Esophagus muscularis mucosa (tissue), 3 donors: ENCODE data around the gene C16orf74.

Experiments
- POLR2A ChIP-seq: fragments of 450-650 bp; IDR thresholded peaks from one replicate; pipeline ENCODE4 v1.6.1; 2017; ENCODE audit warnings: antibody characterized with exemption, moderate library complexity, mild to moderate bottlenecking, low read depth
- TF ChIP-seq, protein P1 (sequence below), 3 experiments: fragments of 200-600 bp in 2 of 3; fragments of 450-650 bp in 1 of 3; sonication (generic) in 2 of 3; IDR thresholded peaks; one replicate each; pipeline ENCODE4 v1.5.1; 2017 to 2019; ENCODE audit warnings: antibody characterized with exemption in 3 of 3, mild to moderate bottlenecking in 2 of 3, moderate library complexity in 1 of 3

DNA sequence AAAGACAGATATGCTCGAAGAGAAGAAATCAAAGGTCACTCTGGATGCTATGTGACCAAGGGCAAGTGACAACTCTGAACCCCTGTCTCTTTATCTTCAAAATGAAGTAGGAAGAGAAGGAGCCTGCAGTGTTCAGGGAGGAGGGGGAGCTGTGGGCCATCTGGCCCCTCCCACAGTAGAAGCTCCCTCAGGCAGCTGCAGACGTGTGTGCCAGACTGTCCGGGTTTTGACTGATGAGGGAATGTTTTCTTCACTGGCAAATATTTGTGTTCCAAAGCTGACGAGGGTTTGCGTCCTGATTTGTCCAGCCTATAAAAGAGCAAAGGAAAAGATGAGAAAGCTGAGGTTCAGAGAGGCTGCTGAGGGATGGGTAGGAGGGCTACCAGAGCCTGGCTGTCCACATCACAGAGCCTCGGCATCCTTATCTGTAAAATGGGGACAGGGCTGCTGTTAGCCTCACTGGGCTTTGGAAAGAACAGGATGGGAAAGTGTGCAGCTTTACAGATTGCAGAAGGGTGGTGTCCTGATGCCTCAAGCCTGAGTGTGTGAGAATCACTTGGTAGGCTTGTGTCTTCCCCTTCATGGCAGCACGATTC lies 60.3 kb downstream of the C16orf74 start:
- TF ChIP-seq, protein P1, sequence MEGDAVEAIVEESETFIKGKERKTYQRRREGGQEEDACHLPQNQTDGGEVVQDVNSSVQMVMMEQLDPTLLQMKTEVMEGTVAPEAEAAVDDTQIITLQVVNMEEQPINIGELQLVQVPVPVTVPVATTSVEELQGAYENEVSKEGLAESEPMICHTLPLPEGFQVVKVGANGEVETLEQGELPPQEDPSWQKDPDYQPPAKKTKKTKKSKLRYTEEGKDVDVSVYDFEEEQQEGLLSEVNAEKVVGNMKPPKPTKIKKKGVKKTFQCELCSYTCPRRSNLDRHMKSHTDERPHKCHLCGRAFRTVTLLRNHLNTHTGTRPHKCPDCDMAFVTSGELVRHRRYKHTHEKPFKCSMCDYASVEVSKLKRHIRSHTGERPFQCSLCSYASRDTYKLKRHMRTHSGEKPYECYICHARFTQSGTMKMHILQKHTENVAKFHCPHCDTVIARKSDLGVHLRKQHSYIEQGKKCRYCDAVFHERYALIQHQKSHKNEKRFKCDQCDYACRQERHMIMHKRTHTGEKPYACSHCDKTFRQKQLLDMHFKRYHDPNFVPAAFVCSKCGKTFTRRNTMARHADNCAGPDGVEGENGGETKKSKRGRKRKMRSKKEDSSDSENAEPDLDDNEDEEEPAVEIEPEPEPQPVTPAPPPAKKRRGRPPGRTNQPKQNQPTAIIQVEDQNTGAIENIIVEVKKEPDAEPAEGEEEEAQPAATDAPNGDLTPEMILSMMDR (IDR thresholded peaks at IDR 0.05): no peak
- no peak for TF ChIP-seq POLR2A
